B cell (primary cell): ENCODE results near the gene N4BP2. TPM values are rescaled to one million over a fixed set of nuclear protein-coding genes. Genes with fewer than 3 reads are reported as not detected.

Experiments used
- ATAC-seq: fragments of 200-7000 bp; cut with Tn5 transposase; one replicate; pipeline ENCODE4 v1.10.0; 2021; ENCODE audit warnings: low read depth, mild to moderate bottlenecking, moderate number of reproducible peaks, moderate library complexity
- CTCF ChIA-PET: fragments of 350-600 bp; sonication (Branson Sonifier 250); formaldehyde crosslinking; loops from one replicate; lab custom pipeline; 2021; ENCODE audit warnings: antibody characterized with exemption, inconsistent platforms; lab: Charles Lee
- POLR2A ChIA-PET: fragments of 350-600 bp; sonication (Branson Sonifier 250); formaldehyde crosslinking; loops from one replicate; lab custom pipeline; 2021; ENCODE audit warnings: antibody characterized with exemption; lab: Charles Lee
- DNase-seq: peaks from one replicate; pipeline ENCODE4 v3.0.0; 2013
- H2AFZ ChIP-seq: 2 replicates; pipeline ENCODE4 v1.6.1; 2012; ENCODE audit warnings: mild to moderate bottlenecking, low read depth, low read length; ENCODE audit not compliant: insufficient read depth, poor library complexity, severe bottlenecking
- H3K27ac ChIP-seq, 2 donors: 1 replicate in 1 of 2; 2 replicates in 1 of 2; pipeline ENCODE4 v1.5.1; 2012 to 2013; ENCODE audit warnings: low read length in 2 of 2, mild to moderate bottlenecking in 2 of 2, moderate library complexity in 1 of 2
- H3K27me3 ChIP-seq, 4 experiments: fragments of 200-600 bp in 1 of 4; sonication (generic) in 1 of 4; replicated peaks in 1 of 4; 1 replicate in 2 of 4; 2 replicates in 2 of 4; pipeline versions ENCODE4 v1.6.1 to v1.7.0; 2013 to 2016; ENCODE audit warnings: low read length in 3 of 4, mild to moderate bottlenecking in 2 of 4, mixed read lengths in 1 of 4, moderate library complexity in 1 of 4; ENCODE audit not compliant: insufficient read depth in 4 of 4, control insufficient read depth in 3 of 4; ENCODE audit errors: control extremely low read depth in 1 of 4
- H3K36me3 ChIP-seq, 2 experiments: replicated peaks in 1 of 2; 1 replicate in 1 of 2; 2 replicates in 1 of 2; pipeline versions ENCODE4 v1.6.1 to v1.7.1; 2013; ENCODE audit warnings: low read length in 1 of 2; ENCODE audit not compliant: insufficient read depth in 2 of 2, control insufficient read depth in 1 of 2; ENCODE audit errors: control extremely low read depth in 1 of 2, extremely low read depth in 1 of 2
- H3K4me1 ChIP-seq, 2 donors: fragments of 200-600 bp in 1 of 2; sonication (generic) in 1 of 2; 1 replicate in 1 of 2; 2 replicates in 1 of 2; pipeline versions ENCODE4 v1.5.1 to v1.6.1; 2013 to 2017; ENCODE audit warnings: low read length in 2 of 2; ENCODE audit not compliant: control insufficient read depth in 2 of 2, insufficient read depth in 2 of 2
- H3K4me2 ChIP-seq: replicated peaks from 2 replicates; pipeline ENCODE3; 2012; ENCODE audit warnings: mild to moderate bottlenecking, low read depth, low read length; ENCODE audit not compliant: poor library complexity, severe bottlenecking
- H3K4me3 ChIP-seq, 5 experiments: fragments of 200-600 bp in 1 of 5; sonication (generic) in 1 of 5; 1 replicate in 3 of 5; 2 replicates in 2 of 5; pipeline versions ENCODE4 v1.5.1 to v1.7.0; 2011 to 2016; ENCODE audit warnings: low read length in 4 of 5, mild to moderate bottlenecking in 4 of 5, low read depth in 2 of 5, control low read depth in 1 of 5, moderate library complexity in 1 of 5; ENCODE audit not compliant: insufficient read depth in 1 of 5; ENCODE audit errors: control extremely low read depth in 1 of 5, extremely low read depth in 1 of 5
- H3K79me2 ChIP-seq: fragments of 200-600 bp; sonication (generic); one replicate; pipeline ENCODE4 v1.6.0; 2016; ENCODE audit warnings: low read length; ENCODE audit not compliant: control insufficient read depth, insufficient read depth
- H3K9ac ChIP-seq: fragments of 200-600 bp; sonication (generic); 2 replicates; pipeline ENCODE4 v1.6.1; 2017; ENCODE audit warnings: mild to moderate bottlenecking, low read length, moderate library complexity
- H3K9me3 ChIP-seq, 3 donors: one replicate each; pipeline versions ENCODE4 v1.6.1 to v1.7.1; 2013; ENCODE audit warnings: low read length in 2 of 3; ENCODE audit not compliant: control insufficient read depth in 2 of 3, insufficient read depth in 1 of 3; ENCODE audit errors: control extremely low read depth in 1 of 3
- H4K20me1 ChIP-seq: 2 replicates; pipeline ENCODE4 v1.6.0; 2012; ENCODE audit warnings: mild to moderate bottlenecking, low read length; ENCODE audit not compliant: insufficient read depth, control insufficient read depth, poor library complexity, severe bottlenecking
- H3K27ac Mint-ChIP-seq: one replicate; pipeline ENCODE4 v1.8.0; 2021; ENCODE audit warnings: mixed read lengths
- H3K27me3 Mint-ChIP-seq: one replicate; pipeline ENCODE4 v1.8.0; 2021; ENCODE audit warnings: mixed read lengths
- H3K4me1 Mint-ChIP-seq: one replicate; pipeline ENCODE4 v1.8.0; 2021; ENCODE audit warnings: mixed read lengths
- H3K4me3 Mint-ChIP-seq: one replicate; pipeline ENCODE4 v1.8.0; 2021; ENCODE audit warnings: mixed read lengths
- H3K9me3 Mint-ChIP-seq: one replicate; pipeline ENCODE4 v1.8.0; 2022; ENCODE audit warnings: mixed read lengths; ENCODE audit not compliant: insufficient read depth
- EZH2 ChIP-seq: IDR thresholded peaks from 2 replicates; pipeline ENCODE4 v1.6.1; 2012; ENCODE audit warnings: borderline replicate concordance, low read depth, mild to moderate bottlenecking, moderate library complexity, low read length; ENCODE audit not compliant: insufficient read depth, poor library complexity, severe bottlenecking
- whole genome bisulfite sequencing: methylation state at CpG from one replicate; pipeline ENCODE4 v1.1.5; 2013; ENCODE audit warnings: missing lambda C conversion rate; ENCODE audit not compliant: insufficient coverage; 5-methylcytosine and 5-hydroxymethylcytosine counted together
- intact Hi-C: fragments of 100-400 bp; cut with micrococcal nuclease; formaldehyde crosslinking; loops from one replicate; pipeline ENCODE4 v1.10.0; 2022
- polyA plus RNA-seq: library from polyadenylated mRNA; depleted of rRNA; stranded (reverse); fragments of >200 nt; gene quantifications from 2 replicates; pipeline ENCODE4 v1.2.3, GENCODE V29; 2012
- total RNA-seq, 2 donors: library from RNA; stranded (reverse); fragments of 120-200 nt in 1 of 2; gene quantifications; 1 replicate in 1 of 2; 2 replicates in 1 of 2; pipeline versions ENCODE4 v1.2.3 to v1.2.4, GENCODE V29; 2013 to 2022
- TF ChIP-seq, protein P1 (sequence below): fragments of 200-600 bp; IDR thresholded peaks from one replicate; pipeline ENCODE4 v1.8.0; 2022; ENCODE audit warnings: antibody characterized with exemption, mild to moderate bottlenecking

The N4BP2 gene
- total and polyA plus RNA-seq, 2 donors (not counting 1 experiment from before 2014, with no cell fraction given): 2.4 to 12.8 TPM

DNA sequence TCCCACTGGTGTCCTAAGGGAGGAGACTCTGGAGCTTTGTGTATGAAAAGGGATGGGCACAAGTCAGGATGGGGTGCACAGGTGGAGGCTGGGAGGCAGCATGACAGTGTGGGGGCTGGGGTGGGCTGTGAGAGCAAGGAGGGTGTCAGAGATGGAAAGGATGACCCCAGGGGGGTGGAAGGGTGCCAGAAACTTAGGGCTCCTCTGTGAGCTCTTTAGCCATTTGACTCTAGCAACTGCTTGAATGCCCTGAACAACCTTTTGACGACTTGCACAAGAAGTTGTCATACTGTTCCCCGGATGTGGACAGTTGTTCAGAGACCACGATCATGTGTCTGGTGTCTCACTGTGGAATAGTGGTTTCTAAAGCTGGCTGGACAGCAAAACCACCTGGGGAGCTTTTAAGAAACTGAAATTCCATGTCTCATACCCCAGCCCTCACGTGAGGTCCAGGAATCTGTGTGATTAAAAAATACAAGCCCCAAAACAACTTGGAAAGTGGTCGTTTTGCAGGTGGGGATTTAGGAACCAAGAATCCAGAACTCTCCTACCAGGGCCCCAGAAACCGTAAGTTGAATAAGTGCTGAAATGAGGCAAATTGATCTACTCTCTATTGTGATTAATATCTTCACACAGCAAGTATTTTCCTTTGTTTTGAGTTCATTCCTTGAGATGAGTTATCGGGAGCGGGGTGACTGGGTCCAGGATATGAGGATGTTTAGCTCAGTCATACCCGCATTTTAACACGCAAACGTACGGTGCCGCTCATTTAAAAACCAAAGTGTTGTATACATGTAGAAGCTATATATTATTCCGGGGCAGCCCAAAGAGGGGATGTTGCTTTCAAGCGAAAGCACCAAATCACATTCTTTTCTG, 143.6 kb downstream of the N4BP2 start:
- Mint-ChIP-seq H3K27ac (peak overlapping the region; percentile 91), H3K4me3 (peak overlapping the region; percentile 96), H3K9me3 (no peaks in the 10 kb centered on the region), H3K27me3 (no peaks in the 10 kb centered on the region), H3K4me1 (peaks cover 64% of the 10 kb centered on the region)
- CTCF ChIA-PET: interaction anchor here (0.7 to 2.4 kb wide), 21 partner anchors 9 to 534 kb away, joined by 3 to 20 read pairs (median 3); no protein-coding TSS in a partner anchor
- peak; percentile 19 for ATAC-seq
- H3K4me3 ChIP-seq: peak overlapping the region; percentile 79 to 99 (median 90)
- peak overlapping the region; percentile 93 to 99 for H3K27ac ChIP-seq
- peaks cover 73% of the 10 kb centered on the region for H4K20me1 ChIP-seq
- intact Hi-C loops: loop anchor here (1.0 to 10.0 kb wide), 5 partner anchors 101 to 1535 kb away; partner anchors contain the start of genes KLF3 and PDS5A
- H2AFZ ChIP-seq: no peak overlapping the region
- WGBS: 0% methylated on average over 3 of the region's 15 CpGs
- POLR2A ChIA-PET: interaction anchor here (0.5 to 4.2 kb wide), 7 partner anchors 14 to 545 kb away, joined by 3 to 34 read pairs (median 5); no protein-coding TSS in a partner anchor
- TF ChIP-seq EZH2: no peak
- TF ChIP-seq, protein P1, sequence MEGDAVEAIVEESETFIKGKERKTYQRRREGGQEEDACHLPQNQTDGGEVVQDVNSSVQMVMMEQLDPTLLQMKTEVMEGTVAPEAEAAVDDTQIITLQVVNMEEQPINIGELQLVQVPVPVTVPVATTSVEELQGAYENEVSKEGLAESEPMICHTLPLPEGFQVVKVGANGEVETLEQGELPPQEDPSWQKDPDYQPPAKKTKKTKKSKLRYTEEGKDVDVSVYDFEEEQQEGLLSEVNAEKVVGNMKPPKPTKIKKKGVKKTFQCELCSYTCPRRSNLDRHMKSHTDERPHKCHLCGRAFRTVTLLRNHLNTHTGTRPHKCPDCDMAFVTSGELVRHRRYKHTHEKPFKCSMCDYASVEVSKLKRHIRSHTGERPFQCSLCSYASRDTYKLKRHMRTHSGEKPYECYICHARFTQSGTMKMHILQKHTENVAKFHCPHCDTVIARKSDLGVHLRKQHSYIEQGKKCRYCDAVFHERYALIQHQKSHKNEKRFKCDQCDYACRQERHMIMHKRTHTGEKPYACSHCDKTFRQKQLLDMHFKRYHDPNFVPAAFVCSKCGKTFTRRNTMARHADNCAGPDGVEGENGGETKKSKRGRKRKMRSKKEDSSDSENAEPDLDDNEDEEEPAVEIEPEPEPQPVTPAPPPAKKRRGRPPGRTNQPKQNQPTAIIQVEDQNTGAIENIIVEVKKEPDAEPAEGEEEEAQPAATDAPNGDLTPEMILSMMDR: no peak
- peak overlapping the region; percentile 99 for H3K9ac ChIP-seq
- peaks cover 4 to 18% of the 10 kb centered on the region in 2 experiments for H3K36me3 ChIP-seq
- DNase-seq: peak; percentile 63
- H3K79me2 ChIP-seq: peaks cover 99% of the 10 kb centered on the region
- H3K4me2 ChIP-seq: peak overlapping the region; percentile 83
- no peaks in the 10 kb centered on the region for H3K9me3 ChIP-seq
- peaks cover 53 to 60% of the 10 kb centered on the region in 2 donors for H3K4me1 ChIP-seq
- no peaks in the 10 kb centered on the region for H3K27me3 ChIP-seq
